ENCODE measurements around the gene PISD.
A peak's percentile ranks its signal among the peaks of the same experiment; 100 is the strongest.

PISD gene

DNA sequence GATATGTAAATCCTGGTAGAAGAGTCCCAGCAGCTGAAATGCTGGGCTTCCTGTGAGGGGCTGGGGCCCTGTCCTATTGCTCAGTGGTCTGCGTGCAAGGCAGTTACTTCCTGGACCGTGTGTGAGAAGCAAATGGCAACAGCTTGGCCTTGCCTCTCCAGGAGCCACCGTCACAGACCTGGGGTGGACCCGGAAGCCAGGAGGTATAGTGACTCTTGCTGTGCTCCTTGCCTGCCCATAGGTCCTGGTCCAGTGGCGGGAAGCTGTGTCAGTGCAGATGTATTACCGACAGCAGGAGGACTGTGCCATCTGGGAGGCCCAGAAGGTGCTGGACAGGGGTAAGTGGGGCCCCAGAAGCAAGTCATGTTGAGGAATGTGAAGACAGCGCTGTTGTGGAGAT, 54.3 kb downstream of the PISD start:
- no peak for DNase-seq (ENCODE audit: low read depth in 1 of 2, low spot score in 1 of 2)
- H3K27ac ChIP-seq (replicated peaks): no peak overlapping the region
- no peak for TF ChIP-seq REST (IDR thresholded peaks at IDR 0.05; ENCODE audit: insufficient replicate concordance, low read depth)
- TF ChIP-seq POLR2AphosphoS5 (IDR thresholded peaks at IDR 0.05; ENCODE audit: low read depth): no peak
- TF ChIP-seq GABPA (IDR thresholded peaks at IDR 0.05; ENCODE audit: low read depth): no peak
- TF ChIP-seq, protein P1, sequence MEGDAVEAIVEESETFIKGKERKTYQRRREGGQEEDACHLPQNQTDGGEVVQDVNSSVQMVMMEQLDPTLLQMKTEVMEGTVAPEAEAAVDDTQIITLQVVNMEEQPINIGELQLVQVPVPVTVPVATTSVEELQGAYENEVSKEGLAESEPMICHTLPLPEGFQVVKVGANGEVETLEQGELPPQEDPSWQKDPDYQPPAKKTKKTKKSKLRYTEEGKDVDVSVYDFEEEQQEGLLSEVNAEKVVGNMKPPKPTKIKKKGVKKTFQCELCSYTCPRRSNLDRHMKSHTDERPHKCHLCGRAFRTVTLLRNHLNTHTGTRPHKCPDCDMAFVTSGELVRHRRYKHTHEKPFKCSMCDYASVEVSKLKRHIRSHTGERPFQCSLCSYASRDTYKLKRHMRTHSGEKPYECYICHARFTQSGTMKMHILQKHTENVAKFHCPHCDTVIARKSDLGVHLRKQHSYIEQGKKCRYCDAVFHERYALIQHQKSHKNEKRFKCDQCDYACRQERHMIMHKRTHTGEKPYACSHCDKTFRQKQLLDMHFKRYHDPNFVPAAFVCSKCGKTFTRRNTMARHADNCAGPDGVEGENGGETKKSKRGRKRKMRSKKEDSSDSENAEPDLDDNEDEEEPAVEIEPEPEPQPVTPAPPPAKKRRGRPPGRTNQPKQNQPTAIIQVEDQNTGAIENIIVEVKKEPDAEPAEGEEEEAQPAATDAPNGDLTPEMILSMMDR (IDR thresholded peaks at IDR 0.05; ENCODE audit: insufficient read depth, low read length): no peak
- TF ChIP-seq SPI1 (IDR thresholded peaks at IDR 0.05; ENCODE audit: borderline replicate concordance, low read depth): no peak
- H3K4me3 ChIP-seq (replicated peaks; ENCODE audit: insufficient read depth, low read length): no peak overlapping the region
- H3K27me3 ChIP-seq (ENCODE audit: insufficient read depth, poor library complexity, severe bottlenecking): no peaks in the 10 kb centered on the region

DNA sequence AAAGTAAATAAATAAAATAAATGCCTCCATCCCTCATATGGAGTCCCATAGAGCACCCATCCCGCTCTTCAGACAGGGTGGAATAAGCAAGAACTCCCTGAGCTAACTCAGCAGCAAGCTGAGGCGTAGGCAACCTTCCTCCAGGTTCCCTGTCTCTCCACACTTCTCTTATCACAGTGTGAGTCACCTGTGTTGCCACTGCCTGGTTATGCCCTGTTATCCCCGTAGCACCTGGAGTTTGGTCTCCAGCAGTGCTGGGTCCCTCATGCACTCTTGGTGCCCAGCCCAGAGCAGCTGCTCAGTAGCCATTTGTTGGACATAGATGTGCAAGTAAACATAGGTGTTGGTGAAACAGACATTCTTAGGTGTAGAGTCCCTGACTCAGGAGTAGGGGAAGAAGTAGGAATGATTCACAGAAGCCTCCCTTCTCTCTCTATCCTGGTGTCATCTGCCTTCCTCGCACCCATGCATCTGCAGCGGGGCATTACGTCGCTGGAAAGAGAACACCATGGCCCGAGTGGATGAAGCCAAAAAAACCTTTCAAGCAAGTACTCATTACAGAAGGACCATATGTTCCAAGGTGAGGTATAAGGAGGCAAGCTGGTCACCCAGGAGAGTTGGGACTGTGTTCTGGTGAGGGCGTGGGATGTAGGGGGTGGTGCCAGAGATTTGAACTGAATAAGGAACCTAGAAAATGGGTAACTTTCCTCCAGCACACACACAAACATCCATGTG, 56.0 kb downstream of the PISD start:
- Histone ChIP-seq H3K27ac (replicated peaks) (no peak overlapping the region), H3K4me3 (replicated peaks; ENCODE audit: insufficient read depth, low read length) (no peak overlapping the region), H3K27me3 (ENCODE audit: insufficient read depth, poor library complexity, severe bottlenecking) (no peaks in the 10 kb centered on the region)
- DNase-seq (ENCODE audit: low read depth in 1 of 2, low spot score in 1 of 2): no peak
- TF ChIP-seq GABPA (IDR thresholded peaks at IDR 0.05; ENCODE audit: low read depth) (no peak), POLR2AphosphoS5 (IDR thresholded peaks at IDR 0.05; ENCODE audit: low read depth) (no peak), REST (IDR thresholded peaks at IDR 0.05; ENCODE audit: insufficient replicate concordance, low read depth) (no peak), SPI1 (IDR thresholded peaks at IDR 0.05; ENCODE audit: borderline replicate concordance, low read depth) (no peak)
- TF ChIP-seq, protein P1 (IDR thresholded peaks at IDR 0.05; ENCODE audit: insufficient read depth, low read length): no peak

GRCh38 chr22:31604746-31605705, 57.0 kb downstream of the PISD start:
- no peak for TF ChIP-seq GABPA (IDR thresholded peaks at IDR 0.05; ENCODE audit: low read depth)
- peak; percentile 72 for TF ChIP-seq REST (IDR thresholded peaks at IDR 0.05; ENCODE audit: insufficient replicate concordance, low read depth)
- TF ChIP-seq SPI1 (IDR thresholded peaks at IDR 0.05; ENCODE audit: borderline replicate concordance, low read depth): no peak
- TF ChIP-seq, protein P1 (IDR thresholded peaks at IDR 0.05; ENCODE audit: insufficient read depth, low read length): no peak
- no peak for TF ChIP-seq POLR2AphosphoS5 (IDR thresholded peaks at IDR 0.05; ENCODE audit: low read depth)
- Histone ChIP-seq H3K4me3 (replicated peaks; ENCODE audit: insufficient read depth, low read length) (no peak overlapping the region), H3K27ac (replicated peaks) (no peak overlapping the region), H3K27me3 (ENCODE audit: insufficient read depth, poor library complexity, severe bottlenecking) (no peaks in the 10 kb centered on the region)
- no peak for DNase-seq (ENCODE audit: low read depth in 1 of 2, low spot score in 1 of 2)

Measured in HL-60 (cell line).